ENCODE measurements around the gene TOB1.

The TOB1 gene

DNA sequence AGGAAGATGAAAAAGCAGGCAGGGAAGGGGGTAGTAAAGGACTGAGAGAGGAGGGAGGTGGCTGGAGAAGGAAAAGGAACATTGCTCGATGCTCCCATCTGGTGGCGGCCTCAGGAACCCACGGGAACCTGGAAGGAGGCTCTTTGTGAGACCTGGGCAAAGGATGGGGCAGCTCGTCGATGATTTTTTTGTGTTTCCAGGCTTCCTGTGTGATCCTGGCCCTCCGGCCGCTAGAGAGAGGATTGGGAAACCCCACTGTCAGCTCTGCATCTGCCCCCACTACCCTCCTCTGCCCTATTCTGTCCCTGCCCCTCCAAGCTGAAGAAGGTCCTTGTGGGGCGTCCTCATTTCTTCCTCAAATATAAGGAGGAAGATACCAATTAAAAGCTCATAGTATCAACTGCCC is 24.2 kb downstream of the TOB1 start:
- TF ChIP-seq RAD21 (IDR thresholded peaks at IDR 0.05; ENCODE audit: low read depth) (peak; percentile 92), CEBPB (IDR thresholded peaks at IDR 0.05) (no peak)

DNA sequence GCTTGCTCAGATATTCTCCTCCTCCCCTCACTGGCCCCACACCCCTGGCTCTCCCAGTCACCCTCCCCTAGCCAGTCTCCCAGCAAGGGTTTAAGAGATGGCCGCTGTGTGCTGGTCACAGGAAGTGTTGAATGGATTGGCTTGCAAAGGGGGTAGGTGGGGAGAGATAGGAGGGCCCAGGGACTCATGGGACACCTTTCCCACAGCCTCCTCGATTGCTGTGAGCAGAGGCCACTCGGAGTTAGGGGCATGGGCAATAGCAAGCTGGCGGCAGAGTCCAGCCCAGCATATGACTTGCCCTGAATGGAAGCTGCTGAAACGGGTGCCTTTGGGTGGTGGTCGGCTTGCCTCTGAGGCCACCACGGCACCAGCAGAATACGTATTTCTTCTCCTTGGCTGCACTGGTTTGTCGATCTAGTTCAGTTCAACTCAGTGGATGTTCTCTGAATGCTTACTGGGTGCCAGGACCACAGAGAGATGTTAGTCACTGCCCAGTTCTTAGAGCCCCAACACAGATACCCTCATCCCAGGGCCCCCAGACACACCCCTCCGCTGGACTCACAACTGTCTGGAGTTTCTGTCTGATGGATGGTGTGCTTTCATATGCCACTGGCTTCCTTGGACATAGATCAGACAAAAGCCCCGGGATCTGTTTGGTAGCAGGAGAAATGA is 24.7 kb downstream of the TOB1 start:
- TF ChIP-seq TCF12 (IDR thresholded peaks at IDR 0.05; ENCODE audit: low read depth) (no peak), NFIC (IDR thresholded peaks at IDR 0.05) (no peak), FOXM1 (IDR thresholded peaks at IDR 0.05; ENCODE audit: borderline replicate concordance, low read depth) (no peak), EGR1 (IDR thresholded peaks at IDR 0.05) (no peak), CEBPB (IDR thresholded peaks at IDR 0.05) (no peak), RAD21 (IDR thresholded peaks at IDR 0.05; ENCODE audit: low read depth) (no peak), EP300 (IDR thresholded peaks at IDR 0.05; ENCODE audit: borderline replicate concordance) (no peak), YY1 (IDR thresholded peaks at IDR 0.05; ENCODE audit: low read depth) (no peak), CREB1 (IDR thresholded peaks at IDR 0.05; ENCODE audit: low read depth) (no peak), TAF1 (IDR thresholded peaks at IDR 0.05; ENCODE audit: low read depth) (no peak), TEAD4 (IDR thresholded peaks at IDR 0.05) (no peak)
- TF ChIP-seq, protein P1, sequence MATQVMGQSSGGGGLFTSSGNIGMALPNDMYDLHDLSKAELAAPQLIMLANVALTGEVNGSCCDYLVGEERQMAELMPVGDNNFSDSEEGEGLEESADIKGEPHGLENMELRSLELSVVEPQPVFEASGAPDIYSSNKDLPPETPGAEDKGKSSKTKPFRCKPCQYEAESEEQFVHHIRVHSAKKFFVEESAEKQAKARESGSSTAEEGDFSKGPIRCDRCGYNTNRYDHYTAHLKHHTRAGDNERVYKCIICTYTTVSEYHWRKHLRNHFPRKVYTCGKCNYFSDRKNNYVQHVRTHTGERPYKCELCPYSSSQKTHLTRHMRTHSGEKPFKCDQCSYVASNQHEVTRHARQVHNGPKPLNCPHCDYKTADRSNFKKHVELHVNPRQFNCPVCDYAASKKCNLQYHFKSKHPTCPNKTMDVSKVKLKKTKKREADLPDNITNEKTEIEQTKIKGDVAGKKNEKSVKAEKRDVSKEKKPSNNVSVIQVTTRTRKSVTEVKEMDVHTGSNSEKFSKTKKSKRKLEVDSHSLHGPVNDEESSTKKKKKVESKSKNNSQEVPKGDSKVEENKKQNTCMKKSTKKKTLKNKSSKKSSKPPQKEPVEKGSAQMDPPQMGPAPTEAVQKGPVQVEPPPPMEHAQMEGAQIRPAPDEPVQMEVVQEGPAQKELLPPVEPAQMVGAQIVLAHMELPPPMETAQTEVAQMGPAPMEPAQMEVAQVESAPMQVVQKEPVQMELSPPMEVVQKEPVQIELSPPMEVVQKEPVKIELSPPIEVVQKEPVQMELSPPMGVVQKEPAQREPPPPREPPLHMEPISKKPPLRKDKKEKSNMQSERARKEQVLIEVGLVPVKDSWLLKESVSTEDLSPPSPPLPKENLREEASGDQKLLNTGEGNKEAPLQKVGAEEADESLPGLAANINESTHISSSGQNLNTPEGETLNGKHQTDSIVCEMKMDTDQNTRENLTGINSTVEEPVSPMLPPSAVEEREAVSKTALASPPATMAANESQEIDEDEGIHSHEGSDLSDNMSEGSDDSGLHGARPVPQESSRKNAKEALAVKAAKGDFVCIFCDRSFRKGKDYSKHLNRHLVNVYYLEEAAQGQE (IDR thresholded peaks at IDR 0.05; ENCODE audit: low read depth), result no peak
- TF ChIP-seq, protein P2, sequence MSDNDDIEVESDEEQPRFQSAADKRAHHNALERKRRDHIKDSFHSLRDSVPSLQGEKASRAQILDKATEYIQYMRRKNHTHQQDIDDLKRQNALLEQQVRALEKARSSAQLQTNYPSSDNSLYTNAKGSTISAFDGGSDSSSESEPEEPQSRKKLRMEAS (IDR thresholded peaks at IDR 0.05), result no peak
- TF ChIP-seq, protein P3, sequence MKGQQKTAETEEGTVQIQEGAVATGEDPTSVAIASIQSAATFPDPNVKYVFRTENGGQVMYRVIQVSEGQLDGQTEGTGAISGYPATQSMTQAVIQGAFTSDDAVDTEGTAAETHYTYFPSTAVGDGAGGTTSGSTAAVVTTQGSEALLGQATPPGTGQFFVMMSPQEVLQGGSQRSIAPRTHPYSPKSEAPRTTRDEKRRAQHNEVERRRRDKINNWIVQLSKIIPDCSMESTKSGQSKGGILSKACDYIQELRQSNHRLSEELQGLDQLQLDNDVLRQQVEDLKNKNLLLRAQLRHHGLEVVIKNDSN (IDR thresholded peaks at IDR 0.05), result no peak

DNA sequence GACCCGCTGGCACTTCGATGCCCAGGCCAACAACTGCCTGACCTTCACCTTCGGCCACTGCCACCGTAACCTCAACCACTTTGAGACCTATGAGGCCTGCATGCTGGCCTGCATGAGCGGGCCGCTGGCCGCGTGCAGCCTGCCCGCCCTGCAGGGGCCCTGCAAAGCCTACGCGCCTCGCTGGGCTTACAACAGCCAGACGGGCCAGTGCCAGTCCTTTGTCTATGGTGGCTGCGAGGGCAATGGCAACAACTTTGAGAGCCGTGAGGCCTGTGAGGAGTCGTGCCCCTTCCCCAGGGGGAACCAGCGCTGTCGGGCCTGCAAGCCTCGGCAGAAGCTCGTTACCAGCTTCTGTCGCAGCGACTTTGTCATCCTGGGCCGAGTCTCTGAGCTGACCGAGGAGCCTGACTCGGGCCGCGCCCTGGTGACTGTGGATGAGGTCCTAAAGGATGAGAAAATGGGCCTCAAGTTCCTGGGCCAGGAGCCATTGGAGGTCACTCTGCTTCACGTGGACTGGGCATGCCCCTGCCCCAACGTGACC is 25.8 kb downstream of the TOB1 start:
- TF ChIP-seq, protein P1 (IDR thresholded peaks at IDR 0.05; ENCODE audit: low read depth), result no peak
- TF ChIP-seq CEBPB (IDR thresholded peaks at IDR 0.05) (no peak), NFIC (IDR thresholded peaks at IDR 0.05) (no peak), TCF12 (IDR thresholded peaks at IDR 0.05; ENCODE audit: low read depth) (no peak), YY1 (IDR thresholded peaks at IDR 0.05; ENCODE audit: low read depth) (no peak), CREB1 (IDR thresholded peaks at IDR 0.05; ENCODE audit: low read depth) (no peak), EGR1 (IDR thresholded peaks at IDR 0.05) (no peak), EP300 (IDR thresholded peaks at IDR 0.05; ENCODE audit: borderline replicate concordance) (no peak), ZBTB7A (IDR thresholded peaks at IDR 0.05; ENCODE audit: low read depth) (no peak), RAD21 (IDR thresholded peaks at IDR 0.05; ENCODE audit: low read depth) (no peak), TEAD4 (IDR thresholded peaks at IDR 0.05) (no peak), FOXM1 (IDR thresholded peaks at IDR 0.05; ENCODE audit: borderline replicate concordance, low read depth) (no peak), TAF1 (IDR thresholded peaks at IDR 0.05; ENCODE audit: low read depth) (no peak)
- TF ChIP-seq, protein P3 (IDR thresholded peaks at IDR 0.05), result no peak
- TF ChIP-seq, protein P2 (IDR thresholded peaks at IDR 0.05), result no peak

DNA sequence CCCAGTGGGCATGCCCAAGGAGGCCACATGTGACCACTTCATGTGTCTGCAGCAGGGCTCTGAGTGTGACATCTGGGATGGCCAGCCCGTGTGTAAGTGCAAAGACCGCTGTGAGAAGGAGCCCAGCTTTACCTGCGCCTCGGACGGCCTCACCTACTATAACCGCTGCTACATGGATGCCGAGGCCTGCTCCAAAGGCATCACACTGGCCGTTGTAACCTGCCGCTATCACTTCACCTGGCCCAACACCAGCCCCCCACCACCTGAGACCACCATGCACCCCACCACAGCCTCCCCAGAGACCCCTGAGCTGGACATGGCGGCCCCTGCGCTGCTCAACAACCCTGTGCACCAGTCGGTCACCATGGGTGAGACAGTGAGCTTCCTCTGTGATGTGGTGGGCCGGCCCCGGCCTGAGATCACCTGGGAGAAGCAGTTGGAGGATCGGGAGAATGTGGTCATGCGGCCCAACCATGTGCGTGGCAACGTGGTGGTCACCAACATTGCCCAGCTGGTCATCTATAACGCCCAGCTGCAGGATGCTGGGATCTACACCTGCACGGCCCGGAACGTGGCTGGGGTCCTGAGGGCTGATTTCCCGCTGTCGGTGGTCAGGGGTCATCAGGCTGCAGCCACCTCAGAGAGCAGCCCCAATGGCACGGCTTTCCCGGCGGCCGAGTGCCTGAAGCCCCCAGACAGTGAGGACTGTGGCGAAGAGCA is 26.4 kb downstream of the TOB1 start:
- TF ChIP-seq, protein P2 (IDR thresholded peaks at IDR 0.05), result no peak

DNA sequence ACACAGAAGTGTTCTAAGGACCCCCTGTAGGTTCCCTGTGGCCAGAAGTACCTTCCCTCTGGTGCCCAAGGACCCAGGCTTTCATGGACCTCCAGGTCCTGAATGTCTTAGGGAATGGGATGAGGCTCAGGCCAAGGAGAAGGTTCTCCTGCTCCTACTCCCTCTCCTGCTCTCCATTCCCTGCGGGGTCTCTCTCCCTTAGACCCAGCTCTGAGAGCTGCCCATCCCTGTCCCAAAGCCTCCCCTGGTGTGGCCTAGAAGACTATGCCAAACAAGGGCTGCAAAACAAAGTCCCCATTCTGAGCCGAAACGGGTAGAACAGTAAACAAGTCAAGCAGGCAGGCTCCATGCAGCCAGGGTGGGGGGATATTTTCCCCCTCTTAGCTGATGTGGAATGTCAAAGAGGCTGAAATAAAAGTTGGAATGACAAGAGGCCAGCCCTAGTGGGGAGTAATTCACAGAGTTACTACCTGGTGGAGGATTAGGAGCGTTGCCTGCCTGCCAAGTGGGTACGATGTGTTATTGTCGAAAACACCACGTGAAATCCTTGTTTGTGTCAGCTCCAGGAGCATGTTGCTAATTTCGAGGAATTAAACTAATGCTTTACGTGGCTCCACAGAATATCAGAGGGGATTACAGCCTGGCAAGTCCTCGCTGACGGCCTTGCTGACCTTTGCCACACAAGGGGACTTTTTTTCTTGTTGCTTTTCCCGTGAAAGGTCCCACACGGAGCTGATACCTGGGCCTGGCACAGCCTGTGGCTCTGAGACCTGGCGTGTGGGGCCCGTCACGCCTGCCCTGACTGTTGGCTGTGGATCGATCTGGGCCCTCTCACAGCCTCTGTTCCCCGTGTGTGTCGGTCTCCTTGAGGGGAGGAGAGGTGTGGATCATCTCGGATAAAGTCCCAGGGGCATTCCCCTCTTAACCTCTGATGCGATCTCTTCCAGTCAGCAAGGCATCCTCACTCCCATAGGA is 27.9 kb downstream of the TOB1 start:
- no peak for TF ChIP-seq RAD21 (IDR thresholded peaks at IDR 0.05; ENCODE audit: low read depth)
- TF ChIP-seq FOXM1 (IDR thresholded peaks at IDR 0.05; ENCODE audit: borderline replicate concordance, low read depth), result no peak

Data from Ishikawa (cell line).